Measurements from ENCODE around the gene PARD3B. TPM values are rescaled to one million over a fixed set of nuclear protein-coding genes. Genes with fewer than 3 reads are reported as not detected.

PARD3B gene
- total and polyA plus RNA-seq, 2 of the 4 experiments (the other 2 are of a cell fraction), result 3.3 to 15.6 TPM

GRCh38 chr2:205232086-205232485, 686.8 kb downstream of the PARD3B start:
- ATAC-seq (ENCODE audit: low read depth) (no peak), DNase-seq (no peak)
- Histone ChIP-seq H3K9ac (ENCODE audit: low read depth, low read length) (no peak overlapping the region), H3K23ac (ENCODE audit: low read depth, low read length) (no peak overlapping the region), H3K4ac (ENCODE audit: low read depth, low read length) (no peak overlapping the region), H3K56ac (ENCODE audit: extremely low read depth, insufficient read depth, low read length) (no peak overlapping the region), H3K27ac (ENCODE audit: insufficient read depth, low read length) (no peak overlapping the region), H2BK20ac (ENCODE audit: low read depth, low read length) (no peak overlapping the region), H3K9me3 (ENCODE audit: control insufficient read depth, insufficient read depth, low read length) (no peaks in the 10 kb centered on the region), H4K8ac (ENCODE audit: low read depth in 2 of 2, low read length in 2 of 2) (no peak overlapping the region), H3K36me3 (ENCODE audit: control insufficient read depth, insufficient read depth, low read length) (no peaks in the 10 kb centered on the region; the same call in none of the 2 replicates), H3K4me1 (ENCODE audit: control insufficient read depth, insufficient read depth, low read length) (no peaks in the 10 kb centered on the region), H3K27me3 (ENCODE audit: control insufficient read depth, insufficient read depth, low read length) (no peaks in the 10 kb centered on the region), H3K4me3 (ENCODE audit: insufficient read depth, low read depth, low read length) (no peak overlapping the region), H4K5ac (ENCODE audit: low read depth, low read length) (no peak overlapping the region), H2AK5ac (ENCODE audit: low read depth, low read length) (no peak overlapping the region), H3K9me1 (ENCODE audit: insufficient read depth, low read length) (no peaks in the 10 kb centered on the region; the same call in 1 of the 2 replicates), H2AK9ac (replicated peaks; ENCODE audit: low read depth, low read length, poor library complexity) (no peak overlapping the region), H3K18ac (ENCODE audit: low read depth, low read length) (no peak overlapping the region), H4K91ac (ENCODE audit: insufficient read depth, low read depth, low read length) (no peak overlapping the region), H3K14ac (replicated peaks; ENCODE audit: low read depth, low read length) (no peak overlapping the region), H4K20me1 (ENCODE audit: insufficient read depth, low read length) (no peaks in the 10 kb centered on the region), H3K4me2 (ENCODE audit: low read depth, low read length) (no peak overlapping the region), H2BK5ac (ENCODE audit: low read depth, low read length, poor library complexity, severe bottlenecking) (no peak overlapping the region), H2BK120ac (ENCODE audit: low read depth, low read length) (no peak overlapping the region), H2AFZ (replicated peaks; ENCODE audit: low read length, poor library complexity) (no peak overlapping the region), H2BK15ac (ENCODE audit: low read depth, low read length) (no peak overlapping the region), H3K79me1 (ENCODE audit: low read depth in 1 of 2, low read length in 2 of 2) (no peaks in the 10 kb centered on the region)
- in situ Hi-C loops (cut with MboI; ENCODE audit: low sequenced_read_pairs) (no loop called here), intact Hi-C loops (cut with micrococcal nuclease) (no loop called here), dilution Hi-C loops (cut with HindIII; ENCODE audit: low sequenced_read_pairs, unreplicated experiment) (no loop called here)
- POLR2A ChIA-PET (ENCODE audit: unreplicated experiment), result no interaction called here
- TF ChIP-seq BHLHE40 (IDR thresholded peaks at IDR 0.05; ENCODE audit: low read depth, low read length), result no peak
- no peak for TF ChIP-seq RAD21 (IDR thresholded peaks at IDR 0.05; ENCODE audit: low read length)
- no peak for TF ChIP-seq CHD1 (IDR thresholded peaks at IDR 0.05; ENCODE audit: low read depth, low read length)
- TF ChIP-seq RCOR1 (IDR thresholded peaks at IDR 0.05; ENCODE audit: insufficient replicate concordance, low read length), result no peak
- no peak for TF ChIP-seq POLR2A (IDR thresholded peaks at IDR 0.05; ENCODE audit: low read depth, low read length)
- BruUV-seq (replicated peaks), result no TSS peak
- CTCF ChIA-PET, result no interaction called here
- WGBS, 2 experiments (ENCODE audit: extremely low coverage in 2 of 2, insufficient read length in 1 of 2), result no CpG with 5 or more reads among the region's 3 CpGs
